Left cardiac atrium (tissue), 4 donors: ENCODE measurements around the gene SLC9C1. TPM values are rescaled to one million over a fixed set of nuclear protein-coding genes. Genes with fewer than 3 reads are reported as not detected.

Source experiments
- ATAC-seq, 2 donors: fragments of 200-7000 bp; cut with Tn5 transposase; one replicate each; pipeline ENCODE4 v1.9.1; 2020; ENCODE audit warnings: mild to moderate bottlenecking in 2 of 2, moderate library complexity in 2 of 2
- DNase-seq: peaks from one replicate; pipeline ENCODE4 v3.0.0-alpha.2; 2020
- intact Hi-C, 2 donors: fragments of 100-400 bp; cut with DNase I; formaldehyde crosslinking; loops; one replicate each; pipeline versions ENCODE4 v1.14.1 to v1.15.1; 2022 to 2023
- microRNA-seq, 2 donors: library from miRNA; unstranded; fragments of <30 nt; microRNA quantifications; one replicate each; pipeline ENCODE4 v1.2.0, GENCODE V29; 2020
- total RNA-seq, 2 donors: library from RNA; stranded (reverse); fragmentation: NEBNext Ultra II Directional; extraction: Animal tissue kit (Norgen Biotek cat#: 25700); gene quantifications; one replicate each; pipeline ENCODE4 v1.2.1, GENCODE V29; 2021
- donor health status: DM: no; HTN: yes; CAD: no.
- donor health status: DM: no; HTN: yes; CAD: no; lungs with severe emphysema.
- donor health status: DM: yes; HTN: yes; CAD: no.
- donor health status: Dilated cardiomyopathy.

The SLC9C1 gene
- total RNA-seq, 2 donors from 2014 or later = 0.26 to 1.4 TPM

- intact Hi-C loops = no loop called here
- peak; percentile 87 to 90 for ATAC-seq
- DNase-seq = no peak
These were observed 201.4 kb downstream of the SLC9C1 start for GRCh38 chr3:112092496-112093179.

- intact Hi-C loops = no loop called here
- DNase-seq = no peak
- ATAC-seq = no peak
These were observed 203.0 kb downstream of the SLC9C1 start for GRCh38 chr3:112090887-112091586.

Small RNA genes within 50 kb of the gene (microRNA-seq; reads per million reads assigned to microRNA genes)
- 0 reads per million in 2 donors for gene MIR567

Other genes with a start within 250 kb of the SLC9C1 start
- 1 to 10 TPM in 1 of 2 donors, under 1 TPM in 1; 0.41 to 1.5 TPM for gene C3orf52, start 207.8 kb downstream of the SLC9C1 start, total RNA-seq
- under 1 TPM; 0.08 to 0.35 TPM for gene GCSAM, start 161.0 kb downstream of the SLC9C1 start, total RNA-seq
- 1 to 10 TPM; 5.8 to 6.7 TPM for gene CD200, start 38.9 kb upstream of the SLC9C1 start, total RNA-seq
- gene BTLA, start 205.3 kb upstream of the SLC9C1 start, total RNA-seq = under 1 TPM; 0.24 to 0.50 TPM